Measurements from ENCODE around the gene GAPDHS.

DNA sequence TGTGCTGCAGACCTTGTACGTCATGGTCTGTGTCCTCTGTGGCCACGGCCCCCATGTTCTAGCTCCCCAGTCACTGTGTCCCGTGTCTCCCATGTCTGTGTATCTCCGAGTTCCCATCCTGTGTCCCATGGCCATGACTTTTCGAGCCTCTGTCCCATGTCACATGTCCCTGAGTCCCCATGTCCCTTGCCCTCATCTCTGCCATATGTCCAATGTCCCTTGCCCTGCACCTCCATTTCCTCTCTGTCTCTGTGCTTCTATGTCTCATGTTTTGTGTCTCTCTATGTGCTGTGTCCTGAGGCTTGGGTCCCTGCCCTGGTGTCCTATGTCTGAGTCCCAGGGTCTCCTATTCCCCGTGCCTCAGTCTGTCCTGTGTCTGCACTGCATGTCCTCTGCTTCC, 28.2 kb downstream of the GAPDHS start:
- TF ChIP-seq POLR2A (IDR thresholded peaks at IDR 0.05) (no peak), POLR2AphosphoS5 (IDR thresholded peaks at IDR 0.05; ENCODE audit: insufficient read depth in 1 of 2, low read depth in 1 of 2) (no peak)
- TF ChIP-seq, protein P1, sequence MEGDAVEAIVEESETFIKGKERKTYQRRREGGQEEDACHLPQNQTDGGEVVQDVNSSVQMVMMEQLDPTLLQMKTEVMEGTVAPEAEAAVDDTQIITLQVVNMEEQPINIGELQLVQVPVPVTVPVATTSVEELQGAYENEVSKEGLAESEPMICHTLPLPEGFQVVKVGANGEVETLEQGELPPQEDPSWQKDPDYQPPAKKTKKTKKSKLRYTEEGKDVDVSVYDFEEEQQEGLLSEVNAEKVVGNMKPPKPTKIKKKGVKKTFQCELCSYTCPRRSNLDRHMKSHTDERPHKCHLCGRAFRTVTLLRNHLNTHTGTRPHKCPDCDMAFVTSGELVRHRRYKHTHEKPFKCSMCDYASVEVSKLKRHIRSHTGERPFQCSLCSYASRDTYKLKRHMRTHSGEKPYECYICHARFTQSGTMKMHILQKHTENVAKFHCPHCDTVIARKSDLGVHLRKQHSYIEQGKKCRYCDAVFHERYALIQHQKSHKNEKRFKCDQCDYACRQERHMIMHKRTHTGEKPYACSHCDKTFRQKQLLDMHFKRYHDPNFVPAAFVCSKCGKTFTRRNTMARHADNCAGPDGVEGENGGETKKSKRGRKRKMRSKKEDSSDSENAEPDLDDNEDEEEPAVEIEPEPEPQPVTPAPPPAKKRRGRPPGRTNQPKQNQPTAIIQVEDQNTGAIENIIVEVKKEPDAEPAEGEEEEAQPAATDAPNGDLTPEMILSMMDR (IDR thresholded peaks at IDR 0.05) = no peak

Data from vagina (tissue), 2 donors.